ENCODE data around the gene QTRT2. TPM values are rescaled to one million over a fixed set of nuclear protein-coding genes. Genes with fewer than 3 reads are reported as not detected.

The QTRT2 gene
- total and polyA plus RNA-seq, 9 of the 15 experiments (the other 6 are each of a cell fraction or from before 2014, with no cell fraction given): 10.2 to 25.1 (median 17.3) TPM

GRCh38 chr3:114056130-114057010 lies at the start of gene QTRT2, which contains the start of gene CCDC191 (continued):
- peak; percentile 91 for TF ChIP-seq SAP30 (IDR thresholded peaks at IDR 0.05; ENCODE audit: borderline replicate concordance, insufficient read depth, low read depth, low read length, poor library complexity, severe bottlenecking)
- TF ChIP-seq ZNF696 (CRISPR knock-in tag; conservative IDR thresholded peaks at IDR 0.05): no peak
- peak; percentile 72 for TF ChIP-seq SIN3B (IDR thresholded peaks at IDR 0.05; ENCODE audit: low read depth)
- TF ChIP-seq MNT (conservative IDR thresholded peaks at IDR 0.05): peak; percentile 91 to 96
- no peak for TF ChIP-seq RBM34 (IDR thresholded peaks at IDR 0.05; ENCODE audit: borderline replicate concordance, insufficient read depth, low read length)
- TF ChIP-seq RBM15 (IDR thresholded peaks at IDR 0.05; ENCODE audit: insufficient read depth, low read length): no peak
- peak; percentile 84 for TF ChIP-seq MGA (IDR thresholded peaks at IDR 0.05)
- TF ChIP-seq RBM17 (IDR thresholded peaks at IDR 0.05; ENCODE audit: borderline replicate concordance, low read depth, low read length): no peak
- no peak for TF ChIP-seq ELF4 (CRISPR knock-in tag; IDR thresholded peaks at IDR 0.05)
- no peak for TF ChIP-seq TCFL5 (CRISPR knock-in tag; conservative IDR thresholded peaks at IDR 0.05)
- no peak for TF ChIP-seq ZNF57 (CRISPR knock-in tag; IDR thresholded peaks at IDR 0.05)
- TF ChIP-seq MEF2D (tag; conservative IDR thresholded peaks at IDR 0.05; ENCODE audit: low read depth): no peak

All from K562 (cell line).